H1 (cell line): ENCODE results near the gene C15orf39. TPM values are rescaled to one million over a fixed set of nuclear protein-coding genes. Genes with fewer than 3 reads are reported as not detected.

Source experiments
- GABPA ChIP-seq: IDR thresholded peaks from 2 replicates; pipeline ENCODE4 v1.6.1; 2011; ENCODE audit warnings: mild to moderate bottlenecking, low read length, moderate library complexity, borderline replicate concordance; ENCODE audit not compliant: insufficient read depth
- SP4 ChIP-seq: IDR thresholded peaks from 2 replicates; pipeline ENCODE4 v1.6.1; 2012; ENCODE audit warnings: low read length, inconsistent platforms
- TAF7 ChIP-seq: optimal IDR thresholded peaks from 2 replicates; pipeline ENCODE3; 2011; ENCODE audit warnings: low read depth, mild to moderate bottlenecking, inconsistent platforms, low read length, moderate library complexity, borderline replicate concordance
- polyA plus RNA-seq, 7 experiments: library from polyadenylated mRNA; depleted of rRNA in 3 of 7; stranded (reverse) in 5 of 7; unstranded in 2 of 7; fragments of >200 nt in 5 of 7; fragments of 200-250 nt in 2 of 7; gene quantifications; 1 replicate in 5 of 7; 2 replicates in 1 of 7; 4 replicates in 1 of 7; pipeline versions ENCODE4 v1.2.1 to v1.2.3, GENCODE V29; 2011 to 2013; ENCODE audit warnings: missing spikeins in 2 of 7, mixed read lengths in 2 of 7
- total RNA-seq: library from RNA; stranded (reverse); fragmentation: NEBNext Ultra II Directional; extraction: Animal tissue kit (Norgen Biotek cat#: 25700); gene quantifications from 2 replicates; pipeline ENCODE4 v1.2.1, GENCODE V29; 2021

The C15orf39 gene
- total and polyA plus RNA-seq, 2 of the 8 experiments (the other 6 are each of a cell fraction or from before 2014, with no cell fraction given): 13.8 to 38.5 TPM

- TF ChIP-seq TAF7 (no peak), SP4 (no peak), GABPA (no peak)
Observed at GRCh38 chr15:75209289-75209676, 7.6 kb downstream of the C15orf39 start (continued).
